Measurements from ENCODE around the gene MDH2. TPM values are rescaled to one million over a fixed set of nuclear protein-coding genes. Genes with fewer than 3 reads are reported as not detected.
"Not testable (repeated sequence)": the region's sequence is repeated elsewhere in the genome, so short reads cannot be mapped to it uniquely, and the experiment has no call there.

MDH2 gene
- total and polyA plus RNA-seq, 4 donors, result 33.6 to 275 (median 163) TPM

DNA sequence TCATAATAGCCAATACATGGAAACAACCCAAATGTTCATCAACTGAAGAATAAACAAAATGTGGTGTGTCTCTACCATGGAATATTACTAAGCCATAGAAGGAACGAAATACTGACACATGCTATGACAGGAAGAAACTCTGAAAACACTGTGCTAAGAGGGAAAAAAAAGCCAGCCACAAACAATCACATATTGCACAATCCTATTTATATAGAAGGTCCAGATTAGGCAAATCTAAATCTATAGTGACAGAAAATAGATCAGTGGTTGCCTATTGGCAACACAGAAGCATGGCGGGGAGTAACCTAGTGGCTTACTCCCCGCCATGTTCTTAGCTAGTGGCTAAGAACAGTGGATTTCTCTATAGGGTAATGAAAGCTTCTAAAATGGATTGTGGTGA is 48.0 kb downstream of the MDH2 start:
- Histone ChIP-seq H3K27me3 (ENCODE audit: control insufficient read depth in 4 of 4, insufficient read depth in 4 of 4, low read length in 3 of 4) (no peaks in the 10 kb centered on the region), H3K27ac (ENCODE audit: low read depth in 1 of 2, low read length in 2 of 2) (no peak overlapping the region), H3K9me3 (ENCODE audit: control insufficient read depth in 4 of 4, low read length in 3 of 4) (no peaks in the 10 kb centered on the region), H3K36me3 (ENCODE audit: control insufficient read depth in 4 of 4, insufficient read depth in 3 of 4, low read depth in 1 of 4, low read length in 3 of 4) (peaks cover 0 to 19% (median 17%) of the 10 kb centered on the region in 4 donors), H3K9ac (ENCODE audit: low read depth in 1 of 2, low read length in 2 of 2) (no peak overlapping the region), H3K4me1 (ENCODE audit: control insufficient read depth in 4 of 4, insufficient read depth in 4 of 4, low read length in 3 of 4) (no peaks in the 10 kb centered on the region), H3K4me3 (ENCODE audit: low read depth in 1 of 3, low read length in 3 of 3) (no peak overlapping the region)
- TF ChIP-seq JUND (IDR thresholded peaks at IDR 0.05), result no peak
- no peak for TF ChIP-seq HNF4A (conservative IDR thresholded peaks at IDR 0.05)
- no peak for TF ChIP-seq RXRA (IDR thresholded peaks at IDR 0.05)
- no peak for TF ChIP-seq EGR1 (IDR thresholded peaks at IDR 0.05; ENCODE audit: low read depth in 2 of 2)
- no peak for TF ChIP-seq TAF1 (conservative IDR thresholded peaks at IDR 0.05)
- TF ChIP-seq FOXA2 (IDR thresholded peaks at IDR 0.05), result no peak
- TF ChIP-seq NR2F2 (IDR thresholded peaks at IDR 0.05), result no peak
- no peak for TF ChIP-seq FOXA1 (IDR thresholded peaks at IDR 0.05)
- no peak for TF ChIP-seq RAD21 (IDR thresholded peaks at IDR 0.05)
- TF ChIP-seq, protein P1, sequence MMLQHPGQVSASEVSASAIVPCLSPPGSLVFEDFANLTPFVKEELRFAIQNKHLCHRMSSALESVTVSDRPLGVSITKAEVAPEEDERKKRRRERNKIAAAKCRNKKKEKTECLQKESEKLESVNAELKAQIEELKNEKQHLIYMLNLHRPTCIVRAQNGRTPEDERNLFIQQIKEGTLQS (IDR thresholded peaks at IDR 0.05), result no peak
- DNase-seq (ENCODE audit: low spot score), result no peak
- WGBS, result 82% methylated on average over 3 of the region's 3 CpGs

DNA sequence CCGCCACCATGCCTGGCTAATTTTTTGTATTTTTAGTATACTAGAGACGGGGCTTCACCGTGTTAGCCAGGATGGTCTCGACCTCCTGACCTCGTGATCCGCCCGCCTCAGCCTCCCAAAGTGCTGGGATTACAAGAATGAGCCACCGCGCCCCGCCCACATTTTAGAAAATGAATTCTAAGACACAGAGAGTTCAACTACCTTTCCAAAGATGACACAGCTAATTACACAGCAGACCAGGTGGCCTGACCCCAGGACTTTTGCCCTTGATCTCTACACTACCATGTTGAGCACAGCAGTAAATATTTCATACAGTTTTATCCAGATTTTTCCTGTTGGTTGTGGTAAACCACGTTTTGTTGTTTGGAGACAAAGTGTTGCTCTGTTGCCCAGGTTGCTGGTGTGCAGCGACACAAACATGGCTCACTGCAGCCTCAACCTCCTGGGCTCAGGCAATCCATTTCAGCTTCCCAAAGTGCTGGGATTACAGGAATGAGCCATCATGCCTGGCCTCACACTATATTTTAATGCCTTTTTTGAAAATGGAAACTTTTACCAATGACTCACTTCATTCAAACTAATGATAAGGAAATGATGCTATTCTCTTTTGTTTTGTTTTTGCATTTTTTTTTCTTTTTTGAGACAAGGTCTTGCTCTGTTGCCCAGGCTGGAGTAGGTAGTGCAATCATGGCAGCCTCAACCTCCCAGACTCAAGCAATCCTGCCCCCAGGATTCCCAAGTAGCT is 54.0 kb downstream of the MDH2 start:
- peaks cover 0 to 15% (median 6%) of the 10 kb centered on the region in 4 donors for H3K36me3 ChIP-seq (ENCODE audit: control insufficient read depth in 4 of 4, insufficient read depth in 3 of 4, low read depth in 1 of 4, low read length in 3 of 4)
- H3K27ac ChIP-seq (ENCODE audit: low read depth in 1 of 2, low read length in 2 of 2); DNase-seq (ENCODE audit: low spot score); H3K4me1 ChIP-seq (ENCODE audit: control insufficient read depth in 4 of 4, insufficient read depth in 4 of 4, low read length in 3 of 4); H3K27me3 ChIP-seq (ENCODE audit: control insufficient read depth in 4 of 4, insufficient read depth in 4 of 4, low read length in 3 of 4); H3K9me3 ChIP-seq (ENCODE audit: control insufficient read depth in 4 of 4, low read length in 3 of 4); H3K9ac ChIP-seq (ENCODE audit: low read depth in 1 of 2, low read length in 2 of 2); H3K4me3 ChIP-seq (ENCODE audit: low read depth in 1 of 3, low read length in 3 of 3): not testable (repeated sequence)
- WGBS, result 90% methylated on average over 12 of the region's 12 CpGs
- peak in 1 of 2 donors; percentile 37 for TF ChIP-seq HNF4A (conservative IDR thresholded peaks at IDR 0.05)
- TF ChIP-seq RXRA (IDR thresholded peaks at IDR 0.05), result peak in 1 of 2 donors; percentile 20

DNA sequence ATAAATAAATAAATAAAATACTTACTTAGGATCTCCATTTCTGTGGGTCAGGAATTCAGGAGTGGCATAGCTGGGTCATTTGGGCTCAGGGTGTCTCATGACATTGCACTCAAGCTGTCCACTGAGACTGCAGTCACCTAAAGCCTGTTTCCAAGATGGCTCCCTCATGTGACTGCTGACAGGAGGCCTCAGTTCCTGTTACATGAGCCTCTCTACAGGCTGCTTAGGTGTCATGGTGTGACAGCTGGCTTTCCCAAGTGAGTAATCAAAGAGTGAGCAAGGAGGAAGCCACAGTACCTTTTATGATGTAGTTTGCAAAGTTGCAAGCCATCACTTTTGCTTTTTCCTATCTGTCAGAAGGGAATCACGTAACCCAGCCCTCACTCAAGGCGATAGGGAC is 55.9 kb downstream of the MDH2 start:
- WGBS, result 100% methylated on average over 2 of the region's 2 CpGs
- not testable (repeated sequence) for H3K9me3 ChIP-seq (ENCODE audit: control insufficient read depth in 4 of 4, low read length in 3 of 4); H3K9ac ChIP-seq (ENCODE audit: low read depth in 1 of 2, low read length in 2 of 2); H3K4me3 ChIP-seq (ENCODE audit: low read depth in 1 of 3, low read length in 3 of 3); DNase-seq (ENCODE audit: low spot score); H3K27me3 ChIP-seq (ENCODE audit: control insufficient read depth in 4 of 4, insufficient read depth in 4 of 4, low read length in 3 of 4); H3K27ac ChIP-seq (ENCODE audit: low read depth in 1 of 2, low read length in 2 of 2)
- Histone ChIP-seq H3K36me3 (ENCODE audit: control insufficient read depth in 4 of 4, insufficient read depth in 3 of 4, low read depth in 1 of 4, low read length in 3 of 4) (peaks cover 0 to 11% (median 5%) of the 10 kb centered on the region in 4 donors), H3K4me1 (ENCODE audit: control insufficient read depth in 4 of 4, insufficient read depth in 4 of 4, low read length in 3 of 4) (peaks cover 2 to 18% (median 9%) of the 10 kb centered on the region in 4 donors)

DNA sequence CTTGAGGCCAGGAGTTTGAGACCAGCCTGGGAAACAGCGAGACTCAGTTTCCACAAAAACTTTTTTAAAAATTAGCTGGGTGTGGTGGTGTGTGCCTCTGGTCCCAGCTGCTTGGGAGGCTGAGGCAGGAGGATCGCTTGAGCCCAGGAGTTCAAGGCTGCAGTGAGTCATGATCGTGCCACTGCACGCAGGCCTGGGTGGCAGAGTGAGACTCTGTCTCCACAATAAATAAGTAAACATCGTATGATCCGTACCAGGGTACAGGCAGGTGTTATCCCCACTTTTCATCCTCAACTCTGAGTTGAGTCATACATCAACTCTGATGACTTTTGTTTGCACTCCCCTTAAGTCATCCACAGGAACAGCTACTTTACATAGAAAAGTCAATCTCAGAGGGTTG is 58.2 kb downstream of the MDH2 start:
- DNase-seq (ENCODE audit: low spot score); H3K36me3 ChIP-seq (ENCODE audit: control insufficient read depth in 4 of 4, insufficient read depth in 3 of 4, low read depth in 1 of 4, low read length in 3 of 4); H3K4me3 ChIP-seq (ENCODE audit: low read depth in 1 of 3, low read length in 3 of 3); H3K27ac ChIP-seq (ENCODE audit: low read depth in 1 of 2, low read length in 2 of 2); H3K9ac ChIP-seq (ENCODE audit: low read depth in 1 of 2, low read length in 2 of 2); H3K9me3 ChIP-seq (ENCODE audit: control insufficient read depth in 4 of 4, low read length in 3 of 4); H3K27me3 ChIP-seq (ENCODE audit: control insufficient read depth in 4 of 4, insufficient read depth in 4 of 4, low read length in 3 of 4): not testable (repeated sequence)
- 93% methylated on average over 6 of the region's 6 CpGs for WGBS
- peaks cover 2 to 21% (median 9%) of the 10 kb centered on the region in 4 donors for H3K4me1 ChIP-seq (ENCODE audit: control insufficient read depth in 4 of 4, insufficient read depth in 4 of 4, low read length in 3 of 4)

Data from liver (tissue), 9 donors.